Measurements from ENCODE around the gene YWHAQ.

Gene YWHAQ

GRCh38 chr2:9673914-9674481 is 43.2 kb upstream of the YWHAQ start:
- no peak for TF ChIP-seq CTCF (IDR thresholded peaks at IDR 0.05; ENCODE audit: low read length, missing control alignments)

GRCh38 chr2:9668687-9669345 is 38.0 kb upstream of the YWHAQ start:
- TF ChIP-seq CTCF (IDR thresholded peaks at IDR 0.05; ENCODE audit: low read length, missing control alignments): no peak
- DNase-seq (ENCODE audit: low read depth): no peak
- H3K4me3 ChIP-seq (replicated peaks; ENCODE audit: low read depth, low read length): no peak overlapping the region

More at GRCh38 chr2:9673914-9674481, 43.2 kb upstream of the YWHAQ start:
- no peak overlapping the region for H3K4me3 ChIP-seq (replicated peaks; ENCODE audit: low read depth, low read length)
- DNase-seq (ENCODE audit: low read depth): no peak

- no peak overlapping the region for H3K4me3 ChIP-seq (replicated peaks; ENCODE audit: low read depth, low read length)
- TF ChIP-seq CTCF (IDR thresholded peaks at IDR 0.05; ENCODE audit: low read length, missing control alignments): no peak
- DNase-seq (ENCODE audit: low read depth): no peak
These were observed 37.0 kb upstream of the YWHAQ start for GRCh38 chr2:9667826-9668225.

- peak; percentile 41 for DNase-seq (ENCODE audit: low read depth)
- no peak for TF ChIP-seq CTCF (IDR thresholded peaks at IDR 0.05; ENCODE audit: low read length, missing control alignments)
- H3K4me3 ChIP-seq (replicated peaks; ENCODE audit: low read depth, low read length): no peak overlapping the region
These were observed 35.5 kb upstream of the YWHAQ start for GRCh38 chr2:9666306-9666705.

- DNase-seq (ENCODE audit: low read depth): peak; percentile 58
- H3K4me3 ChIP-seq (replicated peaks; ENCODE audit: low read depth, low read length): no peak overlapping the region
- TF ChIP-seq CTCF (IDR thresholded peaks at IDR 0.05; ENCODE audit: low read length, missing control alignments): no peak
These were observed 35.1 kb upstream of the YWHAQ start for GRCh38 chr2:9665898-9666297.

- no peak for DNase-seq (ENCODE audit: low read depth)
- no peak overlapping the region for H3K4me3 ChIP-seq (replicated peaks; ENCODE audit: low read depth, low read length)
- TF ChIP-seq CTCF (IDR thresholded peaks at IDR 0.05; ENCODE audit: low read length, missing control alignments): no peak
These were observed 33.6 kb upstream of the YWHAQ start for GRCh38 chr2:9664365-9664764.

Data from fibroblast of pulmonary artery (primary cell).